Brain microvascular endothelial cell (primary cell): Measurements from ENCODE around the gene B3GALT5.

ENCODE experiments used
- DNase-seq: peaks from one replicate; pipeline ENCODE4 v3.0.0-alpha.2; 2020
- H3K27ac ChIP-seq: fragments of 250-450 bp; sonication (Bioruptor Pico); 2 replicates; pipeline ENCODE4 v1.5.1; 2020; ENCODE audit warnings: mild to moderate bottlenecking, moderate library complexity
- H3K27me3 ChIP-seq: fragments of 250-450 bp; sonication (Bioruptor Pico); replicated peaks from 2 replicates; pipeline ENCODE4 v1.5.1; 2020; ENCODE audit warnings: mild to moderate bottlenecking
- H3K36me3 ChIP-seq: fragments of 250-450 bp; sonication (Bioruptor Pico); replicated peaks from 2 replicates; pipeline ENCODE4 v1.5.1; 2020; ENCODE audit warnings: mild to moderate bottlenecking
- H3K4me3 ChIP-seq: 2 replicates; pipeline ENCODE4 v1.5.1; 2011; ENCODE audit warnings: low read depth, mild to moderate bottlenecking, control low read depth, low read length, moderate library complexity
- CTCF ChIP-seq: IDR thresholded peaks from 2 replicates; pipeline ENCODE4 v1.5.1; 2011; ENCODE audit warnings: low read depth, mild to moderate bottlenecking, moderate library complexity, low read length, control low read depth, inconsistent platforms; ENCODE audit errors: missing control alignments
- in situ Hi-C: cut with HindIII; loops from 2 replicates; pipeline ENCODE4 v1.10.0; 2017; ENCODE audit warnings: low sequenced_read_pairs, low pct_ligation_motif_present

Gene B3GALT5

DNA sequence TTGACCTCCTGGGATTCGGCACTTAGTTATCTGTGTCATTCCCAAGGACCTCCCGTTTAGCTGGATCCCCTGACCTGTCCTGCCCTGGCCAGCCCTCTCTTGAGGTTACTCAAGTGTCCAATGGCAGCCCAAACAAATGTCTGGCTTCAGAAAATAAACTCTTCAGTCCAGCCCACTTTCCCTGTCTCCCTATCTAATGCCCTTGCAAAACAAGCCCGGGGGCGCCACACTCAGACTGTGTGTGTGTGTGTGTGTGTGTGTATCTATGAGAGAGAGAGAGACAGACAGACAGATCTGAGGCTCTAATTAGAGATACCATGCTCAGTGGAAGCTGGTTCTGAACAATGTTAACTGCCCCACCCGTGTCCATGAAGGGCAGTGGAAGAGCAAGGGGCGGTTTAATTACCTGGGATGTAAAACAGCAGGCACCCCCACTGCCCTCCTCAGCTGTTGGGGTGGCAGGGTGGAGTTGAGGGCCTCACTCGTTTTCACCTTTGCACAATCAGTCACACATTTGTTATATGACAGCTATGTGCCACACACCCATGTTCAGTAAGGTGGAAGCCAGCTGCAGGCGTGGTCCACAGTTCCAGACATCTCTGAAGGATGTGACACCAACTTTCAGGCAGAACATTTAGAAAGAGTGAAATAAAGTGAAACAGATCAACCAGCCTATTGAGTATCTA lies 57.4 kb downstream of the B3GALT5 start:
- DNase-seq, result no peak
- H3K4me3 ChIP-seq, result no peak overlapping the region
- in situ Hi-C loops, result no loop called here
- H3K27ac ChIP-seq, result no peak overlapping the region
- H3K27me3 ChIP-seq, result no peaks in the 10 kb centered on the region
- H3K36me3 ChIP-seq, result no peaks in the 10 kb centered on the region
- TF ChIP-seq CTCF, result no peak

- no peaks in the 10 kb centered on the region for H3K27me3 ChIP-seq
- H3K36me3 ChIP-seq, result no peaks in the 10 kb centered on the region
- in situ Hi-C loops, result no loop called here
- no peak for TF ChIP-seq CTCF
- DNase-seq, result no peak
- no peak overlapping the region for H3K4me3 ChIP-seq
- H3K27ac ChIP-seq, result no peak overlapping the region
Measured at GRCh38 chr21:39670701-39671100, 58.0 kb downstream of the B3GALT5 start.

DNA sequence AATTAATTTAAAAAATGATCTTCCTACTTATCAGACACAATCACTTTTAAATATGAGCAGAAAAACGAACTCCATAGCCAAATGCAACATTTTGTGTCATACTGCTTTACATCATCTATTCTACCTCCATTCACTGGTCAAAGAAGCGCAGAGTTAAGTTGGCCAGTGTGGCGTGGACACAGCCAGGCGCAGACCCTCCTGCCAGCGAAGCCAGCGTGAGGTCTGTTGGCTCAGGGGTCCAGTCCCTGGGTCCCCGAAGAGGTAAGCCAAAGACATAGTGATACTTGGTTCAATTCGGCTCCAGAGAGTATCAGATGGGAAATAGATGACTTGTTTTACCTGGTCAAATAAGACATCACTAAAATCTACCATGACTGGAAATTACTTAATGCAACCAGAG lies 59.2 kb downstream of the B3GALT5 start:
- Histone ChIP-seq H3K27ac (no peak overlapping the region), H3K27me3 (no peaks in the 10 kb centered on the region), H3K36me3 (no peaks in the 10 kb centered on the region), H3K4me3 (no peak overlapping the region)
- TF ChIP-seq CTCF, result no peak
- no peak for DNase-seq
- in situ Hi-C loops, result no loop called here

DNA sequence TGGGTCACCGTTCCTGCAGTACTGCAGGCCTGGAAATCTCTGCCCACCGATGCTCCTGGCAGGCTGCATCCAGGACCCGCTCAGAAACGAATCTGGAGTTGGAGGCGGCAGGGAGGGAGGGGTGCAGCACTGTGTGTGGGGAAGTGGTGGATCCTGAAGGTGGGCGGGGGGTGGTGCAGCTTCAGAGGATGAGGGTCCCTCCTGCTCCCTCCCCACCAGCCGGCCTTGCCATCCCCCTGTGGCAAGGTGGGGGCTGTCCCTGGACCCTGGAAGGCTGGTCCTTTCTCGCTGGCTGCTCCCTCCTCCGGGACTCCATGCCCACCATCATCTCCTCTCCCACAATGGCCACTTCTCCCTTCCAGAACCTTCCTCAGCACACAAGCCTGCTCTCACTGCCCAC lies 60.4 kb downstream of the B3GALT5 start:
- Histone ChIP-seq H3K36me3 (no peaks in the 10 kb centered on the region), H3K4me3 (no peak overlapping the region), H3K27ac (no peak overlapping the region), H3K27me3 (no peaks in the 10 kb centered on the region)
- no peak for DNase-seq
- TF ChIP-seq CTCF, result no peak
- in situ Hi-C loops, result no loop called here

GRCh38 chr21:39673736-39674135 lies 61.0 kb downstream of the B3GALT5 start:
- Histone ChIP-seq H3K4me3 (no peak overlapping the region), H3K36me3 (no peaks in the 10 kb centered on the region), H3K27ac (no peak overlapping the region), H3K27me3 (no peaks in the 10 kb centered on the region)
- TF ChIP-seq CTCF, result no peak
- no peak for DNase-seq
- in situ Hi-C loops, result no loop called here

- no peak overlapping the region for H3K4me3 ChIP-seq
- no peak for TF ChIP-seq CTCF
- no peaks in the 10 kb centered on the region for H3K27me3 ChIP-seq
- in situ Hi-C loops, result no loop called here
- DNase-seq, result no peak
- H3K36me3 ChIP-seq, result no peaks in the 10 kb centered on the region
- H3K27ac ChIP-seq, result no peak overlapping the region
Measured at GRCh38 chr21:39674801-39675200, 62.1 kb downstream of the B3GALT5 start.
